BJ (cell line): ENCODE measurements around the gene NUAK1. TPM values are rescaled to one million over a fixed set of nuclear protein-coding genes. Genes with fewer than 3 reads are reported as not detected.
A peak's percentile ranks its signal among the peaks of the same experiment; 100 is the strongest.

Source experiments
- CTCF ChIA-PET: fragments of 350-600 bp; formaldehyde crosslinking; extraction: SDS; loops from one replicate; lab custom pipeline; 2021; ENCODE audit warnings: antibody characterized with exemption, inconsistent platforms; lab: Yijun Ruan, JAX
- POLR2A ChIA-PET: fragments of 300-600 bp; sonication (Branson Sonifier 250); formaldehyde crosslinking; extraction: SDS; loops from one replicate; lab custom pipeline; 2021; ENCODE audit warnings: antibody characterized with exemption; lab: Charles Lee
- DNase-seq: peaks from one replicate; pipeline ENCODE4 v3.0.0-alpha.2; 2011; ENCODE audit warnings: low read depth
- H3K27me3 ChIP-seq: 2 replicates; pipeline ENCODE4 v1.6.0; 2011; ENCODE audit warnings: low read length; ENCODE audit not compliant: control insufficient read depth, insufficient read depth
- H3K36me3 ChIP-seq: 2 replicates; pipeline ENCODE4 v1.5.1; 2011; ENCODE audit warnings: low read length; ENCODE audit not compliant: control insufficient read depth, insufficient read depth
- H3K4me3 ChIP-seq: 2 replicates; pipeline ENCODE4 v1.5.1; 2011; ENCODE audit warnings: low read depth, mild to moderate bottlenecking, control low read depth, low read length
- CTCF ChIP-seq: IDR thresholded peaks from 2 replicates; pipeline ENCODE4 v1.5.1; 2011; ENCODE audit warnings: low read depth, mild to moderate bottlenecking, control low read depth, inconsistent platforms, low read length, moderate library complexity; ENCODE audit not compliant: insufficient read depth
- polyA plus RNA-seq: library from polyadenylated mRNA; depleted of rRNA; stranded (reverse); fragments of >200 nt; gene quantifications from 2 replicates; pipeline ENCODE4 v1.2.3, GENCODE V29; 2011

The NUAK1 gene
- polyA plus RNA-seq, 1 experiment: 37.0 TPM

DNA sequence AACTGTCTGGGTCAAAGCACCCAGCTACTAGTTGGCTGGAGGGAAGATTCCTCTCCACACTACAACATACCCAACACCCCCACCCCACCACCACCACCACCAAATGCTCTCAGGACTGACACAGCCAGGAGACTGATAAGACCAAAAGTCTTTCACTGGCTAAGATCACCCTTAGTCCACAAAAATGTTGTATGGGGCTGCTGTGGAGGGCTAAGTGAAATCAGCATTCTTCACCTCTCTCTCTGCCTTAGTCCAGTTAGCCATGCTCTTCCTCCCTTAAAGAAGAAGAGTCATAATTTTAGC lies 106.2 kb downstream of the NUAK1 start:
- Histone ChIP-seq H3K36me3 (no peaks in the 10 kb centered on the region), H3K4me3 (no peak overlapping the region), H3K27me3 (no peaks in the 10 kb centered on the region)
- CTCF ChIA-PET: no interaction called here
- no peak for DNase-seq
- TF ChIP-seq CTCF: no peak
- POLR2A ChIA-PET: no interaction called here

GRCh38 chr12:106031761-106032622 lies 106.8 kb downstream of the NUAK1 start:
- H3K27me3 ChIP-seq: no peaks in the 10 kb centered on the region
- H3K36me3 ChIP-seq: no peaks in the 10 kb centered on the region
- ChIA-PET CTCF (interaction anchor here (3.6 kb wide), 1 partner anchor 105 kb away, joined by 17 read pairs; no protein-coding TSS in a partner anchor), POLR2A (no interaction called here)
- TF ChIP-seq CTCF: no peak; the same call in 1 of the 2 replicates
- no peak for DNase-seq
- H3K4me3 ChIP-seq: no peak overlapping the region

- ChIA-PET POLR2A (interaction anchor here (0.5 to 0.9 kb wide), 6 partner anchors 63 to 714 kb away, joined by 3 to 4 read pairs (median 3); no protein-coding TSS in a partner anchor), CTCF (interaction anchor here (0.8 to 3.6 kb wide), 11 partner anchors 9 to 610 kb away, joined by 3 to 17 read pairs (median 4); no protein-coding TSS in a partner anchor)
- Histone ChIP-seq H3K27me3 (no peaks in the 10 kb centered on the region), H3K4me3 (no peak overlapping the region), H3K36me3 (no peaks in the 10 kb centered on the region)
- peak; percentile 92 for DNase-seq
- no peak for TF ChIP-seq CTCF
These were observed 108.3 kb downstream of the NUAK1 start for GRCh38 chr12:106030210-106031071.

GRCh38 chr12:106029532-106029931 lies 109.2 kb downstream of the NUAK1 start:
- no peak for TF ChIP-seq CTCF
- DNase-seq: no peak
- Histone ChIP-seq H3K27me3 (no peaks in the 10 kb centered on the region), H3K4me3 (no peak overlapping the region), H3K36me3 (no peaks in the 10 kb centered on the region)
- ChIA-PET POLR2A (no interaction called here), CTCF (interaction anchor here (0.9 to 3.6 kb wide), 7 partner anchors 8 to 194 kb away, joined by 3 to 17 read pairs (median 4); no protein-coding TSS in a partner anchor)

- CTCF ChIA-PET: no interaction called here
These were observed 110.8 kb downstream of the NUAK1 start for GRCh38 chr12:106027911-106028310.

More at GRCh38 chr12:106027911-106028310, 110.8 kb downstream of the NUAK1 start:
- no peaks in the 10 kb centered on the region for H3K36me3 ChIP-seq
- no peaks in the 10 kb centered on the region for H3K27me3 ChIP-seq
- H3K4me3 ChIP-seq: no peak overlapping the region
- no peak for TF ChIP-seq CTCF
- DNase-seq: no peak
- POLR2A ChIA-PET: no interaction called here
